ENCODE results near the gene SH3GL1.

DNA sequence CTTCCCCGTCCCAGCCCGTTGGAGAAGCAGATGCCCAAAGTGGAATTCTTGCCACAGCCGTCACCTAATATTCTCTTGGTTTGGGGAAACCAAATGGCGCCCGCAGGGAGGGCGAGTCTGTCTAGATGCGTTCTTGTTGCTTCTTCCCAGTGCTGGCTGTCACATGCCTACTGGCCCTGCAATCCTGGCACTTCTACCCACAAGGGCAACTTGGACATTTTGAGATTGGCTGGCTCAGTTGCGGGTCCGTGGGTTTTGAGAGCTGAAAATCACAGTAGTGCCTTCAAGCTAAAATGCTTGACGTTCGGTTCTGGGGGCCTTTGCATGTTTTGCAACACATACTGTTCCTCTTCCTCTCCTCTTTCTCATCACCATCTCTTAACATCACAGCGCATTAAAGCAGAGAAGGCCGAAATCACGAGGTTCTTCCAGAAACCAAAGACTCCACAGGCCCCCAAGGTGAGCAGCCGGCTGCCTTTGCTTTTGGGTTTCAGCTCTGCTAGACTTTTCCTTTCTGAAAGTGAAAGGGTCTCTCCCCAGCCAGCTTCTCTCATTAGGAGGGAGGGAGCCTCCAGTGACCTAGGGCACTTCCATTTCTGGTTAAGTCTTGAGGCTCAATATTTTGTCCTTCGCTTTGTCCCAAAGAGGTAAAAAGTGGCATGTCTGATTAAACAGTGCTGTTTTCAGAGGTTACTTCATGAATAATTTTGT lies 23.2 kb upstream of the SH3GL1 start:
- TF ChIP-seq, protein P1, sequence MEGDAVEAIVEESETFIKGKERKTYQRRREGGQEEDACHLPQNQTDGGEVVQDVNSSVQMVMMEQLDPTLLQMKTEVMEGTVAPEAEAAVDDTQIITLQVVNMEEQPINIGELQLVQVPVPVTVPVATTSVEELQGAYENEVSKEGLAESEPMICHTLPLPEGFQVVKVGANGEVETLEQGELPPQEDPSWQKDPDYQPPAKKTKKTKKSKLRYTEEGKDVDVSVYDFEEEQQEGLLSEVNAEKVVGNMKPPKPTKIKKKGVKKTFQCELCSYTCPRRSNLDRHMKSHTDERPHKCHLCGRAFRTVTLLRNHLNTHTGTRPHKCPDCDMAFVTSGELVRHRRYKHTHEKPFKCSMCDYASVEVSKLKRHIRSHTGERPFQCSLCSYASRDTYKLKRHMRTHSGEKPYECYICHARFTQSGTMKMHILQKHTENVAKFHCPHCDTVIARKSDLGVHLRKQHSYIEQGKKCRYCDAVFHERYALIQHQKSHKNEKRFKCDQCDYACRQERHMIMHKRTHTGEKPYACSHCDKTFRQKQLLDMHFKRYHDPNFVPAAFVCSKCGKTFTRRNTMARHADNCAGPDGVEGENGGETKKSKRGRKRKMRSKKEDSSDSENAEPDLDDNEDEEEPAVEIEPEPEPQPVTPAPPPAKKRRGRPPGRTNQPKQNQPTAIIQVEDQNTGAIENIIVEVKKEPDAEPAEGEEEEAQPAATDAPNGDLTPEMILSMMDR (conservative IDR thresholded peaks at IDR 0.05; ENCODE audit: low read depth, low read length), result no peak
- TF ChIP-seq EZH2 (IDR thresholded peaks at IDR 0.05; ENCODE audit: low read length, unreplicated experiment), result no peak
- TF ChIP-seq EZH2phosphoT487 (IDR thresholded peaks at IDR 0.05; ENCODE audit: borderline replicate concordance, low read length), result no peak
